ENCODE data around the gene NFE2L1. TPM values are rescaled to one million over a fixed set of nuclear protein-coding genes. Genes with fewer than 3 reads are reported as not detected.

The NFE2L1 gene
- total RNA-seq, 1 experiment from 2014 or later, result 135 TPM

DNA sequence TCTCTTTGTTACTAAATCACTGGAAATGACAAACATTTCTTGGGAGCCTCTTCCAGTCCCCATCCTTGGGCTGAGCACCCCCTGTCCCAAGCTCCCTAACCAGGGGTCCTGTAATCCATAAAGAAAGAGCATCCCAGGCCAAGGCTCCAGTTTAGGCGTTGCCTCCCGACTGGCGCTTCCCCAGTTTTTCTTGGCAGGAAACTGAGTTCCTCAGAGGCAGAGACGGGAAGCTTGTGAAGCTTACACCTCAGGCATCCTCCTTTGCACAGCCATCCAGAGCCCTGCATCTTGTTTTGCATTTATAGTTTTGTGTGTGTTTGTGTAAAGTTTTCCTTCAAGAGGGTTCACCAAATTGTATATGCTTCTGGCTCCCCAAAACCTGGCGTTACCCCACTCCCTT lies 17.6 kb upstream of the NFE2L1 start:
- H3K27ac ChIP-seq (ENCODE audit: low read depth, low read length), result no peak overlapping the region
- POLR2A ChIA-PET, result interaction anchor here (1.0 to 3.1 kb wide), 2 partner anchors 14 to 18 kb away, joined by 4 to 17 read pairs; partner anchors contain the start of gene NFE2L1
- no peaks in the 10 kb centered on the region for H3K9me3 ChIP-seq (ENCODE audit: control insufficient read depth in 1 of 2, insufficient read depth in 1 of 2, low read depth in 1 of 2, low read length in 2 of 2)
- intact Hi-C loops (cut with micrococcal nuclease), result no loop called here
- RAD21 ChIA-PET (ENCODE audit: low non-redundant PET in 1 of 2, low total read pairs in 2 of 2, uncharacterized antibody in 2 of 2, unreplicated experiment in 2 of 2), result no interaction called here
- no peak overlapping the region for H3K4me3 ChIP-seq (replicated peaks in 1 of 2; ENCODE audit: low read depth in 1 of 2, low read length in 2 of 2)
- TF ChIP-seq EGR1 (IDR thresholded peaks at IDR 0.05; ENCODE audit: low read depth) (no peak), EZH2 (IDR thresholded peaks at IDR 0.05) (no peak), ZNF274 (IDR thresholded peaks at IDR 0.05; ENCODE audit: low read depth, low read length) (no peak), FOSL1 (IDR thresholded peaks at IDR 0.05; ENCODE audit: low read depth) (no peak), JUND (IDR thresholded peaks at IDR 0.05) (no peak), SIN3A (IDR thresholded peaks at IDR 0.05; ENCODE audit: low read depth) (no peak), POLR2A (IDR thresholded peaks at IDR 0.05; ENCODE audit: borderline replicate concordance, extremely low read depth, insufficient read depth, insufficient read length) (no peak), CBX3 (IDR thresholded peaks at IDR 0.05; ENCODE audit: low read depth) (no peak)
- TF ChIP-seq, protein P1, sequence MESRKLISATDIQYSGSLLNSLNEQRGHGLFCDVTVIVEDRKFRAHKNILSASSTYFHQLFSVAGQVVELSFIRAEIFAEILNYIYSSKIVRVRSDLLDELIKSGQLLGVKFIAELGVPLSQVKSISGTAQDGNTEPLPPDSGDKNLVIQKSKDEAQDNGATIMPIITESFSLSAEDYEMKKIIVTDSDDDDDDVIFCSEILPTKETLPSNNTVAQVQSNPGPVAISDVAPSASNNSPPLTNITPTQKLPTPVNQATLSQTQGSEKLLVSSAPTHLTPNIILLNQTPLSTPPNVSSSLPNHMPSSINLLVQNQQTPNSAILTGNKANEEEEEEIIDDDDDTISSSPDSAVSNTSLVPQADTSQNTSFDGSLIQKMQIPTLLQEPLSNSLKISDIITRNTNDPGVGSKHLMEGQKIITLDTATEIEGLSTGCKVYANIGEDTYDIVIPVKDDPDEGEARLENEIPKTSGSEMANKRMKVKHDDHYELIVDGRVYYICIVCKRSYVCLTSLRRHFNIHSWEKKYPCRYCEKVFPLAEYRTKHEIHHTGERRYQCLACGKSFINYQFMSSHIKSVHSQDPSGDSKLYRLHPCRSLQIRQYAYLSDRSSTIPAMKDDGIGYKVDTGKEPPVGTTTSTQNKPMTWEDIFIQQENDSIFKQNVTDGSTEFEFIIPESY (IDR thresholded peaks at IDR 0.05; ENCODE audit: extremely low read depth, insufficient replicate concordance, low read length), result no peak
- TF ChIP-seq, protein P2, sequence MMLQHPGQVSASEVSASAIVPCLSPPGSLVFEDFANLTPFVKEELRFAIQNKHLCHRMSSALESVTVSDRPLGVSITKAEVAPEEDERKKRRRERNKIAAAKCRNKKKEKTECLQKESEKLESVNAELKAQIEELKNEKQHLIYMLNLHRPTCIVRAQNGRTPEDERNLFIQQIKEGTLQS (IDR thresholded peaks at IDR 0.05), result no peak
- H3K79me2 ChIP-seq (ENCODE audit: insufficient read depth, low read length), result no peaks in the 10 kb centered on the region
- H3K9me2 ChIP-seq (ENCODE audit: insufficient read depth), result no peaks in the 10 kb centered on the region
- peaks cover 14 to 18% of the 10 kb centered on the region in 2 experiments for H3K4me1 ChIP-seq (ENCODE audit: control insufficient read depth in 1 of 2, insufficient read depth in 2 of 2, low read length in 2 of 2)
- BruUV-seq (replicated peaks), result no TSS peak
- CTCF ChIA-PET, result interaction anchor here (0.7 to 1.4 kb wide), 4 partner anchors 50 to 100 kb away, joined by 3 to 5 read pairs (median 4); no protein-coding TSS in a partner anchor
- H3K36me3 ChIP-seq (ENCODE audit: control insufficient read depth in 1 of 2, insufficient read depth in 2 of 2, low read length in 2 of 2), result no peaks in the 10 kb centered on the region
- no peak overlapping the region for H2AFZ ChIP-seq (ENCODE audit: low read depth, low read length, poor library complexity, severe bottlenecking)
- DNase-seq (ENCODE audit: low read depth, low spot score) (no peak), ATAC-seq (no peak)
- H3K4me2 ChIP-seq (ENCODE audit: low read length), result no peak overlapping the region
- no peaks in the 10 kb centered on the region for H3K27me3 ChIP-seq (ENCODE audit: insufficient read depth, low read length)
- H4K20me1 ChIP-seq (ENCODE audit: insufficient read depth), result no peaks in the 10 kb centered on the region
- no peak overlapping the region for H3K9ac ChIP-seq (ENCODE audit: low read length)

Measured in HCT116 (cell line).